Body of pancreas (tissue), 4 donors: ENCODE measurements around the gene STXBP1. TPM values are rescaled to one million over a fixed set of nuclear protein-coding genes. Genes with fewer than 3 reads are reported as not detected.
A peak's percentile ranks its signal among the peaks of the same experiment; 100 is the strongest.
"Not testable (repeated sequence)": the region's sequence is repeated elsewhere in the genome, so short reads cannot be mapped to it uniquely, and the experiment has no call there.

ENCODE experiments used
- ATAC-seq: fragments of 150-250 bp; one replicate; pipeline ENCODE4 v1.9.1; 2016
- DNase-seq, 4 donors: peaks; one replicate each; pipeline ENCODE4 v3.0.0-alpha.2; 2019
- H3K27ac ChIP-seq, 4 donors: fragments of 200-600 bp; sonication (generic); 1 replicate in 3 of 4; 2 replicates in 1 of 4; pipeline versions ENCODE4 v1.5.1 to v1.6.1; 2016 to 2019; ENCODE audit warnings: mild to moderate bottlenecking in 1 of 4, mixed read lengths in 1 of 4, moderate library complexity in 1 of 4
- H3K27me3 ChIP-seq, 2 donors: fragments of 200-600 bp; sonication (generic); one replicate each; pipeline ENCODE4 v1.6.0; 2016; ENCODE audit warnings: mild to moderate bottlenecking in 1 of 2
- H3K36me3 ChIP-seq, 2 donors: fragments of 200-600 bp; sonication (generic); replicated peaks in 1 of 2; 2 replicates each; pipeline ENCODE4 v1.5.1; 2016; ENCODE audit warnings: low read depth in 2 of 2; ENCODE audit not compliant: insufficient read depth in 1 of 2
- H3K4me1 ChIP-seq: fragments of 200-600 bp; sonication (generic); one replicate; pipeline ENCODE4 v1.6.0; 2016
- H3K4me3 ChIP-seq, 2 donors: fragments of 200-600 bp; sonication (generic); 1 replicate in 1 of 2; 2 replicates in 1 of 2; pipeline ENCODE4 v1.5.1; 2016 to 2019
- H3K9me3 ChIP-seq, 3 donors: fragments of 200-600 bp; sonication (generic); 1 replicate in 2 of 3; 2 replicates in 1 of 3; pipeline ENCODE4 v1.5.1; 2016
- CTCF ChIP-seq, 7 experiments: fragments of 450-650 bp in 4 of 7; fragments of 200-600 bp in 3 of 7; sonication (generic) in 3 of 7; IDR thresholded peaks; one replicate each; pipeline ENCODE4 v1.5.1; 2016 to 2019; ENCODE audit warnings: antibody characterized with exemption in 7 of 7
- POLR2A ChIP-seq, 3 donors: fragments of 450-650 bp; IDR thresholded peaks; one replicate each; pipeline ENCODE4 v1.6.1; 2016; ENCODE audit warnings: antibody characterized with exemption in 3 of 3, mild to moderate bottlenecking in 2 of 3
- WGBS, 2 donors: methylation state at CpG; one replicate each; pipeline ENCODE4 v1.1.5; 2017; 5-methylcytosine and 5-hydroxymethylcytosine counted together
- intact Hi-C: fragments of 100-400 bp; cut with DNase I; formaldehyde crosslinking; loops from one replicate; pipeline ENCODE4 v1.15.1; 2023
- total RNA-seq, 2 donors: library from RNA; depleted of rRNA; stranded (reverse); fragments of >200 nt; gene quantifications; one replicate each; pipeline ENCODE4 v1.1.0, GENCODE V29; 2016

Gene STXBP1
- total RNA-seq, 2 donors from 2014 or later = 34.5 to 39.9 TPM

GRCh38 chr9:127578627-127578951 lies 33.5 kb upstream of the STXBP1 start:
- DNase-seq (no peak), ATAC-seq (no peak)
- H3K4me1 ChIP-seq = peaks cover 68% of the 10 kb centered on the region
- H3K9me3 ChIP-seq = no peaks in the 10 kb centered on the region
- no peaks in the 10 kb centered on the region for H3K36me3 ChIP-seq
- TF ChIP-seq CTCF (IDR thresholded peaks at IDR 0.05) (no peak), POLR2A (IDR thresholded peaks at IDR 0.05) (no peak)
- intact Hi-C loops = no loop called here
- no peak overlapping the region for H3K4me3 ChIP-seq
- 43 to 55% methylated on average over 5 of the region's 5 CpGs for WGBS, 2 donors
- no peaks in the 10 kb centered on the region for H3K27me3 ChIP-seq
- H3K27ac ChIP-seq = peak overlapping the region; percentile 86 to 96 (median 91)

- ATAC-seq = peak; percentile 78
- peak; percentile 24 to 73 (median 65) for TF ChIP-seq CTCF (IDR thresholded peaks at IDR 0.05)
- TF ChIP-seq POLR2A (IDR thresholded peaks at IDR 0.05) = peak in 2 of 3 donors; percentile 62 to 68
- Histone ChIP-seq H3K9me3 (no peaks in the 10 kb centered on the region), H3K4me3 (no peak overlapping the region), H3K4me1 (peaks cover 66% of the 10 kb centered on the region), H3K27ac (peak overlapping the region; percentile 86 to 96 (median 91)), H3K27me3 (no peaks in the 10 kb centered on the region), H3K36me3 (no peaks in the 10 kb centered on the region)
- DNase-seq = peak; percentile 90 to 96 (median 94)
- intact Hi-C loops = no loop called here
- 12 to 14% methylated on average over 10 to 21 of the region's 21 CpGs for WGBS, 2 donors
Observed at GRCh38 chr9:127578952-127579853, 32.9 kb upstream of the STXBP1 start.

GRCh38 chr9:127580366-127580765 lies 31.7 kb upstream of the STXBP1 start:
- TF ChIP-seq POLR2A (IDR thresholded peaks at IDR 0.05) (no peak), CTCF (IDR thresholded peaks at IDR 0.05) (no peak)
- Histone ChIP-seq H3K27me3 (no peaks in the 10 kb centered on the region), H3K27ac (peak overlapping the region in 3 of 4 donors; percentile 86 to 96 (median 94)), H3K9me3 (no peaks in the 10 kb centered on the region), H3K4me3 (no peak overlapping the region), H3K36me3 (no peaks in the 10 kb centered on the region), H3K4me1 (peaks cover 58% of the 10 kb centered on the region)
- DNase-seq = no peak
- intact Hi-C loops = loop anchor here (5.0 kb wide), 2 partner anchors 33 to 73 kb away; no protein-coding TSS in a partner anchor
- WGBS, 2 donors = 62 to 72% methylated on average over 3 to 8 of the region's 8 CpGs
- ATAC-seq = no peak

GRCh38 chr9:127580879-127581475 lies 31.1 kb upstream of the STXBP1 start:
- no peaks in the 10 kb centered on the region for H3K36me3 ChIP-seq
- H3K4me3 ChIP-seq = no peak overlapping the region
- no peaks in the 10 kb centered on the region for H3K9me3 ChIP-seq
- intact Hi-C loops = loop anchor here (5.0 kb wide), 2 partner anchors 34 to 74 kb away; no protein-coding TSS in a partner anchor
- peak in 3 of 4 donors; percentile 43 to 69 (median 51) for DNase-seq
- 45 to 56% methylated on average over 7 of the region's 7 CpGs for WGBS, 2 donors
- no peaks in the 10 kb centered on the region for H3K27me3 ChIP-seq
- no peak for ATAC-seq
- no peak for TF ChIP-seq CTCF (IDR thresholded peaks at IDR 0.05)
- TF ChIP-seq POLR2A (IDR thresholded peaks at IDR 0.05) = no peak
- H3K4me1 ChIP-seq = peaks cover 52% of the 10 kb centered on the region
- H3K27ac ChIP-seq = peak overlapping the region in 3 of 4 donors; percentile 25 to 96 (median 86)

- 80 to 95% methylated on average over 3 of the region's 3 CpGs for WGBS, 2 donors
- ATAC-seq, H3K9me3 ChIP-seq, H3K36me3 ChIP-seq, DNase-seq, H3K4me3 ChIP-seq, H3K27me3 ChIP-seq: not testable (repeated sequence)
- intact Hi-C loops = loop anchor here (5.0 kb wide), 2 partner anchors 37 to 77 kb away; no protein-coding TSS in a partner anchor
- Histone ChIP-seq H3K27ac (peak overlapping the region in 1 of 4 donors; percentile 57), H3K4me1 (peaks cover 28% of the 10 kb centered on the region)
Observed at GRCh38 chr9:127584474-127584805, 27.6 kb upstream of the STXBP1 start.
